Measurements from ENCODE around the gene HMG20A. TPM values are rescaled to one million over a fixed set of nuclear protein-coding genes. Genes with fewer than 3 reads are reported as not detected.

The HMG20A gene
- total RNA-seq, 3 donors from 2014 or later (not counting 1 experiment from before 2014, with no cell fraction given), result 48.4 to 71.0 (median 53.9) TPM

DNA sequence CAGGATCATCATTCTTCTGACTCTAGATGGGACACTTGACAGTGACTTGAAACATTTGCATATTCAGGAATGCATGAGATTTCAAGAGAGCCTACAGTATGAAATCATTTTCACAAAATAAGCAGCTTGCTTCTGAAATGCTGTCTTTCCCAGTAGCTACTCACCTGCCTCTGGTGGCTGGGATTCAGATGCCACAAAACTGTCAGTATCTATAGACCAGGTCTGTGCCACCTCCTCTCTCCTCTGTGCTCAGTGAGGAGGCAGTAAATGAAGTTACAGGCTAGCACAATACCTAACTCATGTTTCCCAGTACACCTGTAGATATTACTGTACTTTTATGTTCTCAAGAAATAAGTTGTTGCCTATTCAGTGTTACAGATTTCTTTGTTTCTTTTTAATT lies 64.3 kb downstream of the HMG20A start:
- ATAC-seq, result no peak
- Histone ChIP-seq H3K9me3 (ENCODE audit: control insufficient read depth, insufficient read depth, low read length) (no peaks in the 10 kb centered on the region), H3K27ac (ENCODE audit: low read length) (no peak overlapping the region)

DNA sequence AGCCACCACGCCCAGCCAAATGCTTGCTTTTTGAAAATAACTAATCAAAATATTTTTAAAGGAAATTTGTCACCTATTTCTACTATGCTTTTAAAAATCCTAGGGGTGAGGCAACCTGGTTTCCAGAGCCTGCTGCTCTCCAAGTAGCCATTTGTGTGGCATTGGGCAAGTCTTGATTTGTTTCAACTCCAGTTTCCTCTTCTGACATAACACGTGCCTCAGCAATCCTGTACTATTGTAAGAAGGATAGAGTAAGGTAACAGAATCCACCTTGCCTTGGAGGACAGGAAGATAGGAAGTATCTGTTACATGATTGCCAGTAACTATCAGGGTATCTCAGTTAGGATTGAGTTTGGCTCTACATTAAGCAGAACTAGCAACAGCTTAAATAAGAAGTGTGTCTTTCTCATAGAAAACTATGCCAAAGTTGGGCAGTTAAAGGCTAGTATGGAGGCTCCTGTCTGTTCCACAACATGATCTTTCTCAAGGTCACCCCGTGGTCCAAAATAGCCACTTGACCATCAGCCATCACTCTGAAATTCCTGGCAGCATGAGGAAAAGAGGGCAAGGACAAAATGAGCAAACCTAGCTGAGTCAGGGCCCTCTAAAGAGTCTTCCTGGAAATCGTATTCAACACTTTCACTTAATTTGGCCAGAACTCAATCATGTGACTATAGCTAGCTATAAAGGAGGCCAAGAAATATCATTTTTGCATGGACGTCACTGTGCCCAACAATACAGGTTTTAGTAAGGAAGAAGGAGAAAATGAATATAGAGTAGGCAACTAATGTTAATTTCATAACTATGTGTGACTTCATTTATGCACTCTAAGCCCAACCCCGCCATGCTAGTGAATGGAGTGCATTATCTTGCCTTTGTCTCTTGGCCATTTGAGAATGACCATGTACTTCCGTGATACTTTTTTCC lies 66.1 kb downstream of the HMG20A start:
- Histone ChIP-seq H3K36me3 (ENCODE audit: control insufficient read depth, insufficient read depth, low read length) (peaks cover 29% of the 10 kb centered on the region), H3K9me3 (ENCODE audit: control insufficient read depth, insufficient read depth, low read length) (no peaks in the 10 kb centered on the region), H3K4me3 (ENCODE audit: low read length) (no peak overlapping the region), H3K27ac (ENCODE audit: low read length) (no peak overlapping the region), H3K27me3 (ENCODE audit: control insufficient read depth, insufficient read depth, low read length) (no peaks in the 10 kb centered on the region), H3K4me1 (ENCODE audit: control insufficient read depth, insufficient read depth, low read length) (no peaks in the 10 kb centered on the region)
- H3K4me1 Mint-ChIP-seq, result peaks cover 8 to 10% of the 10 kb centered on the region in 2 donors
- no peaks in the 10 kb centered on the region for H3K27me3 Mint-ChIP-seq (ENCODE audit: low read depth in 2 of 2)
- DNase-seq (no peak), ATAC-seq (no peak)
- H3K9me3 Mint-ChIP-seq, result no peaks in the 10 kb centered on the region
- peaks cover 4% of the 10 kb centered on the region for H3K36me3 Mint-ChIP-seq
- TF ChIP-seq, protein P1, sequence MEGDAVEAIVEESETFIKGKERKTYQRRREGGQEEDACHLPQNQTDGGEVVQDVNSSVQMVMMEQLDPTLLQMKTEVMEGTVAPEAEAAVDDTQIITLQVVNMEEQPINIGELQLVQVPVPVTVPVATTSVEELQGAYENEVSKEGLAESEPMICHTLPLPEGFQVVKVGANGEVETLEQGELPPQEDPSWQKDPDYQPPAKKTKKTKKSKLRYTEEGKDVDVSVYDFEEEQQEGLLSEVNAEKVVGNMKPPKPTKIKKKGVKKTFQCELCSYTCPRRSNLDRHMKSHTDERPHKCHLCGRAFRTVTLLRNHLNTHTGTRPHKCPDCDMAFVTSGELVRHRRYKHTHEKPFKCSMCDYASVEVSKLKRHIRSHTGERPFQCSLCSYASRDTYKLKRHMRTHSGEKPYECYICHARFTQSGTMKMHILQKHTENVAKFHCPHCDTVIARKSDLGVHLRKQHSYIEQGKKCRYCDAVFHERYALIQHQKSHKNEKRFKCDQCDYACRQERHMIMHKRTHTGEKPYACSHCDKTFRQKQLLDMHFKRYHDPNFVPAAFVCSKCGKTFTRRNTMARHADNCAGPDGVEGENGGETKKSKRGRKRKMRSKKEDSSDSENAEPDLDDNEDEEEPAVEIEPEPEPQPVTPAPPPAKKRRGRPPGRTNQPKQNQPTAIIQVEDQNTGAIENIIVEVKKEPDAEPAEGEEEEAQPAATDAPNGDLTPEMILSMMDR (IDR thresholded peaks at IDR 0.05), result no peak
- 89% methylated on average over 6 of the region's 7 CpGs for WGBS (ENCODE audit: insufficient coverage)
- no peak overlapping the region for H3K4me3 Mint-ChIP-seq
- intact Hi-C loops (cut with micrococcal nuclease), result no loop called here
- no peak overlapping the region for H3K27ac Mint-ChIP-seq

More for the DNA sequence above, 64.3 kb downstream of the HMG20A start:
- no peak for DNase-seq
- no peak overlapping the region for H3K4me3 Mint-ChIP-seq
- H3K36me3 ChIP-seq (ENCODE audit: control insufficient read depth, insufficient read depth, low read length), result peaks cover 43% of the 10 kb centered on the region
- no peaks in the 10 kb centered on the region for H3K27me3 ChIP-seq (ENCODE audit: control insufficient read depth, insufficient read depth, low read length)
- H3K4me3 ChIP-seq (ENCODE audit: low read length), result no peak overlapping the region
- no peaks in the 10 kb centered on the region for H3K4me1 ChIP-seq (ENCODE audit: control insufficient read depth, insufficient read depth, low read length)
- intact Hi-C loops (cut with micrococcal nuclease), result no loop called here
- H3K4me1 Mint-ChIP-seq, result peaks cover 8 to 10% of the 10 kb centered on the region in 2 donors
- TF ChIP-seq, protein P1 (IDR thresholded peaks at IDR 0.05), result no peak
- H3K9me3 Mint-ChIP-seq, result no peaks in the 10 kb centered on the region
- no peaks in the 10 kb centered on the region for H3K27me3 Mint-ChIP-seq (ENCODE audit: low read depth in 2 of 2)
- H3K27ac Mint-ChIP-seq, result no peak overlapping the region
- peaks cover 4% of the 10 kb centered on the region for H3K36me3 Mint-ChIP-seq

DNA sequence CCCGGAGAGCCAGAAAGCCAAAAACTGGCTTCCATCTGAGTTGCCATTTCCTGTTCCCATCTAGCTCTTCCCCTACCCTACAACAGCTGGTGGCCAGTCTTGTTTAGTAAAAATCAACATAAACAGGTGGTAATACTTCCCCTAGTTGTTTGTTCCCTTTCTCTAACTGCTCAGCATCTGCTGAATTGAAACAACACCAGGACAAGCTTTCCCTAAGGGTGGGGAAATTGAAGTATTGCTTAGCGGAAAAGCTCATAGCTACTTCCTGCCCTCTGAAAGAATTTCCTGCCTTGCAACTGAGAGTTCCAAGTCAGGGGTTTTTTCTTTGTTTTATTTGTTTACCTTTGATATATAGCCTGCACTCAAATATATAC lies 66.8 kb downstream of the HMG20A start:
- 92% methylated on average over 2 of the region's 2 CpGs for WGBS (ENCODE audit: insufficient coverage)
- DNase-seq (peak in 1 of 2 donors; percentile 13), ATAC-seq (no peak)
- Histone ChIP-seq H3K4me1 (ENCODE audit: control insufficient read depth, insufficient read depth, low read length) (no peaks in the 10 kb centered on the region), H3K9me3 (ENCODE audit: control insufficient read depth, insufficient read depth, low read length) (no peaks in the 10 kb centered on the region), H3K27me3 (ENCODE audit: control insufficient read depth, insufficient read depth, low read length) (no peaks in the 10 kb centered on the region), H3K36me3 (ENCODE audit: control insufficient read depth, insufficient read depth, low read length) (peaks cover 25% of the 10 kb centered on the region), H3K4me3 (ENCODE audit: low read length) (no peak overlapping the region), H3K27ac (ENCODE audit: low read length) (no peak overlapping the region)
- intact Hi-C loops (cut with micrococcal nuclease), result no loop called here
- Mint-ChIP-seq H3K9me3 (no peaks in the 10 kb centered on the region), H3K27me3 (ENCODE audit: low read depth in 2 of 2) (no peaks in the 10 kb centered on the region), H3K4me3 (no peak overlapping the region), H3K4me1 (peaks cover 8 to 10% of the 10 kb centered on the region in 2 donors), H3K36me3 (peaks cover 4% of the 10 kb centered on the region), H3K27ac (no peak overlapping the region)
- TF ChIP-seq, protein P1 (IDR thresholded peaks at IDR 0.05), result no peak

Measured in natural killer cell (primary cell).